HG02571 (cell line): Measurements from ENCODE around the gene IQCB1.
"Not testable (repeated sequence)": the region's sequence is repeated elsewhere in the genome, so short reads cannot be mapped to it uniquely, and the experiment has no call there.

ENCODE experiments used
- ATAC-seq: cut with Tn5 transposase; IDR thresholded peaks from one replicate; pipeline ENCODE4 v1.9.1; 2021; ENCODE audit warnings: mild to moderate bottlenecking, moderate library complexity; ENCODE audit not compliant: unreplicated experiment

The IQCB1 gene

DNA sequence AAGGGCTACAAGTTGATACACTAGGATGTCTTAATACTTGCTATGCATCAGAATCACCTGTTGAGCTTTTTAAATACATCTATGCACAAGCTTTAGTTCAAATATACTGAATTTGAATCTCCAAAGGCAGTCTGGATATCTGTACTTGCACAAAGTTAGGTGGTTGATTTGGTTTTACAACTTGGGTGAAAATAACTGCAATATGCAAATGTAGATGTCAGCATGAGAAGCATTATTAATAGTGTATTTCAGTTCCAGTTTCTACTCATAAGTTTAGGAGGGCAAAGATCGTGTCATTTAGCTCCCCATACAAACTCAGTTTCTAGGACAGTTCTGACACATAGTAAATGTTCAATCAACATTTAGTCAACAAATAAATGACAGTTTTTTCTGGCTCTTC lies 25.6 kb downstream of the IQCB1 start:
- ATAC-seq: peak; percentile 96

- ATAC-seq: no peak
These were observed 31.0 kb downstream of the IQCB1 start for GRCh38 chr3:121803771-121804320.

DNA sequence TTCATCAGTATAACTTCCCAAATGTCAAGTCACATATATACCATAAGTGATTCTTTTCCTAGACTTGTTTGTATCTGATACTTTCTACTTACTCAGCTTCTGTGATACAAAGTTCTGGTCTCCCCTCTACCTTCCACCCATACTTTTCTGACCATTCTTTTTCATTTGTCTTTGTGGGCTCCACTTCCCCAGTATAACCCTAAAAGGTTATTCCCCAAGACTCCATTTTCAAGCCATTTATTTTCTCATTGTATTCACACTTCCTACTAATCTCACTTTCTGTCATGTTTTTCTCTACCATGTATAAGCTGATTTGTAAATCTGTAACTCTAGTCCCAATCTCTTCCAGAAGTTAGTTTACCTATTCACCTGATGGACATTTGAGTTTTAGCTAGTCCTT lies 34.0 kb downstream of the IQCB1 start:
- no peak for ATAC-seq

GRCh38 chr3:121796970-121797369 lies 37.9 kb downstream of the IQCB1 start:
- no peak for ATAC-seq

- ATAC-seq: no peak
These were observed 40.4 kb downstream of the IQCB1 start for GRCh38 chr3:121794264-121794983.

DNA sequence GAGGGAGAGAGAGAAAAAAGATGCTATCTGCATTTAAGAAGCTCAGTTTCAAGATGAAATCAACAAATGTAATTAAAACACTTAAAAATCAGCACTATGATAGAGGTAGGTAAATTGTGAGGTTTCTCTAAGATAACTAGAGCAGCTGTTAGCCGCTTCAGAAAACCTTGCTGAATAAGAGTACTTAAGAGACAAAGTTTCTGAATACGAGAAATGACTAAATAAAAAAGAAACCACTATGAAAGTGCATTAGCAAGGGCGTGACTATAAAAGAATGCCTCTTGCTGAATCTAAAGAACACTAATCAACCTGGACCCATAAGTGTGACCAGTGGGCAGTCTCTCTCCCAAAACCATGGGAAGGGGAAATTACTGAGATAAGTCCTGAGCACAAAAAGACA lies 41.8 kb downstream of the IQCB1 start:
- peak; percentile 53 for ATAC-seq

- ATAC-seq: no peak
These were observed 48.4 kb downstream of the IQCB1 start for GRCh38 chr3:121786485-121786884.

DNA sequence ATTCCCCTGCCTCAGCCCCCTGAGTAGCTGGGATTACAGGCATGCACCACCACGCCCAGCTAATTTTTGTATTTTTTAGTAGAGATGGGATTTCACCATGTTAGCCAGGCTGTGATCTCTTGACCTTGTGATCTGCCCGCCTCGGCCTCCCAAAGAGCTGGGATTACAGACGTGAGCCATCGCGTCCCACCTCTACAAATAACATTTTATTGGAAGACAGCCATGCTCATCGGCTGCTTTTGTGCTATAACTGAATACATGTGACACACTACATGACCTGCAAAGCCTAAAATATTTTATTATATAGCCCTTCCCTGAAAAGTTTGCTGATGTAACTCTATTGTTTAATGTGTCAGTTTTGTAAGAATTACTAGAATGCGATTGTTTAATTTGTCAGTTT lies 52.1 kb downstream of the IQCB1 start:
- ATAC-seq: not testable (repeated sequence)

DNA sequence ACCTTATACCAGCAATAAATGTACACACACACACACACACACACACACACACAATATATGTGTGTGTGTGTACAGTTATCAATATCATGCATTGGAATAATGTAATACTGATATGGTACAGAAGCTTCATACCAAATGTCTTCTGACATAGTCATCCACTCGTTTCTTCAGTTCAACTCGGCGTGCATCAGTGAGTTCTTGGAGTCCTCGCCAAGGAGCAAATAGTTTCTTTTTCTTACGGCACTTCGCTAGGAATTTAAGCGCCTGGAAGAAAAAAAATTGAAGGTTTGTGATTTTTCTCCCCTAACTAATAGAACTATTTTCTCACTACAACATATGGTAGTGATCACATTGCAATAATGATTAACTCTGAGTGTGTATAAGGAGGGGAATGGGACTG lies 53.2 kb downstream of the IQCB1 start:
- ATAC-seq: no peak

DNA sequence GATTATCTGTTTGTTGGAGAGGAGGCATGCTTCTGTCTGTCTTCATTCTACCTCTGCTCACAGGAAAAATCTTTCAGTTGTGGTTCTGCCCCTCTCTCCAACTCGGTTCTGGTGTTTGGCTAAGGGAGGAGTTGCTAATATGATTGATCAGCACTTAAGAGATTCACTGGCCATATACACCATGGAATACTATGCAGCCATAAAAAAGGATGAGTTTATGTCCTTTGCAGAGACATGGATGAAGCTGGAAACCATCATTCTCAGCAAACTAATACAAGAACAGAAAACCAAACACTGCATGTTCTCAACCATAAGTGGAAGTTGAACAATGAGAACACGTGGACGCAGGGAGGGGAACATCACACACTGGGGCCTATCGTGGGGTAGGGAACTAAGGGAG lies 59.8 kb downstream of the IQCB1 start:
- not testable (repeated sequence) for ATAC-seq

GRCh38 chr3:121769246-121769645 lies 65.6 kb downstream of the IQCB1 start:
- ATAC-seq: no peak

- no peak for ATAC-seq
These were observed 66.4 kb downstream of the IQCB1 start for GRCh38 chr3:121768452-121768851.

DNA sequence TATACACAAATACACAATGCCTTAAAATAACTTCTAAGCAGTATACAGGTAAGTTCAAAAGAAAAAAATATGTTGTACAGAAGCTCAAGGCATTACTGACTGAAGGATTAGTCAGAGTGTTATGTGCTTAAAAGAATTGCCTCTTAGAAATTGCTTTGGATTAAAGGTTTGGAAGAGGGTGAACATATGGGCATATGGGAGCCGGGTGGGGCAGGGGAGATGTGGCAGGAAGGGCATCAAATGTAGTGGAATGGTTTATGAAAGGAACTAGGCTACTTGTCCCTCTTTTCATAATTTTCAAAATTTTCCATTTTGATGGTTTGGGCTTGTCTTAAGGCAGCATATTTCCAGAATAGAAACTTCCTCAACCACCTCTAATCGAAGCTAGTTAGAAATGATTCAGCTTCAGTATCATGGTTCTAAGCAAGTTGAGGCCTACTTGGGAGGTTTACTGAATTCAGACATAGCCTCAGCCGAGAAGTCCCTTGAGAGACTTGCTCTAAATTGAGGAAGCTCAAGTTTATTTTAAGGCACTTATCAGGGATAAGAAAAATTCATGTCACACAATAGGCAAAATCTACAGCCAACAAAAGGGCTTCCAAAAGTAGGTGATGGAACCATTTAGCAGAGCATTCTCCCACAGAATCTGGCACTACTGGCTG lies 75.2 kb downstream of the IQCB1 start:
- no peak for ATAC-seq

DNA sequence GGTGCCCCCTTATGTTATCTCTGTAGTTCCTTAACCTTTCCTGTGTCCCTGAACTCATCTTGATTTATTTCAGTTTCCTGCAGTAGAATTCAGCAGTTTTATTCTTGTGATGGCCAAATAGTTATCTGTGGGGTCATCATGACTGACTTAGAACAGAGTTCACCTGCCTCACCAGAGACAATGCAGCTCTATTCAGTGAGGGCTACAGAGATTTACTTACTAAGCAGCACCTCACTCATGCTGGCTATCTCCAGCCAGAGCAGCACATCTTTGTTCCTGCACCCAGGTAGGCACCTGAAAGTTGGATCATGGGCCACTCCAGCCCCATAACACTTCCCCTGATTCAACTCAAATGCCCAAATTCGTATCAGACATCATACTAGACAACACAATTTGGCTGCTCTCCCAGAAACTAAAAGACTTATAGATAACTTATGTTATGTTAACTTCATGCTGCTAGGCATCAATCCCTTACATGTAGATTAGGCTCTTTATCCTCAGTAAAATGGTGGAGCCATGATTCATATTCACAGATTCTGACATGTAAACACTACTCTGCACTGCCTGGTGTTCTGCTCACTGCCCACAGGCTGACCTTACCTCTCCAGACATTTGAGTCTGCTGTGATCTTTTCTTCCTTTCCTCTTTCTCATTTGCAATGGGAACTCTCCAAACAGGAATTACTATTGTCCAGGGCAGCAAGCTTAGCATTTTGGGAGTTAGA lies 76.0 kb downstream of the IQCB1 start:
- no peak for ATAC-seq

- no peak for ATAC-seq
These were observed 76.9 kb downstream of the IQCB1 start for GRCh38 chr3:121757812-121758545.

GRCh38 chr3:121757087-121757811 lies 77.6 kb downstream of the IQCB1 start:
- no peak for ATAC-seq

GRCh38 chr3:121752772-121753171 lies 82.1 kb downstream of the IQCB1 start:
- no peak for ATAC-seq

- ATAC-seq: no peak
These were observed 82.6 kb downstream of the IQCB1 start for GRCh38 chr3:121752261-121752660.

DNA sequence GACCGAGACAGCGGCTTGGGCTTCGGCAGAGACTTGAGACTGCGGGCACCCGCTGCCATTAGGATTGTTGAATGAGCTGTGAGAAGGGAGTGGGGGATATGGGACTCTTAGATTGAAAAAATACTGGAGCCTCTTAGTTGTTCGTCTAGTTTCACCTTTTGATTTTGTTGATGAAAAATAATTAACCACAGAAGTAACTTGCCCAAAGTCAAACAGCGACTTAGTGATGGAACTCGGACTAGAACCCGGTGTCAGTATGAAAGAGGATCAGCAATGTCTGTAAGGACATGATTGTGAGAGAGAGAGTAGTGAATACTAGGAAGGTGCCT lies 84.8 kb downstream of the IQCB1 start:
- ATAC-seq: no peak

- peak; percentile 97 for ATAC-seq
These were observed 85.4 kb downstream of the IQCB1 start, which contains the start of gene GOLGB1 for GRCh38 chr3:121749276-121750086. TSS of gene GOLGB1 (minus strand) at chr3:121749741. CDS start at chr3:121730971, 18,770 bp downstream.
